ENCODE data around the gene CCDC146.
"Not testable (repeated sequence)": the region's sequence is repeated elsewhere in the genome, so short reads cannot be mapped to it uniquely, and the experiment has no call there.

The CCDC146 gene

GRCh38 chr7:77121860-77122681 lies at the start of gene CCDC146:
Gene CCDC146 (plus strand): TSS chr7:77122615. CDS start chr7:77167669, 45,054 bp downstream.
- H3K27me3 ChIP-seq; H3K36me3 ChIP-seq; H4K20me1 ChIP-seq; H3K9me3 ChIP-seq (replicated peaks in 1 of 11): not testable (repeated sequence)
- H3K9ac ChIP-seq: peak within 1 kb of the TSS; percentile 63 to 79 (median 73)
- H3K4me2 ChIP-seq: peak within 1 kb of the TSS; percentile 85 to 97 (median 89)
- peak within 1 kb of the TSS; percentile 64 to 80 (median 72) for H3K4me3 ChIP-seq
- H3K4me1 ChIP-seq: peaks cover 6 to 20% (median 9%) of the 10 kb centered on the region in 10 experiments; a peak in 17 of 20 replicates
- H3K27ac ChIP-seq: peak within 1 kb of the TSS in 9 of 11 experiments; percentile 37 to 72 (median 49); a peak in 13 of 22 replicates

GRCh38 chr7:77074786-77075396 lies 47.5 kb upstream of the CCDC146 start:
- not testable (repeated sequence) for H3K36me3 ChIP-seq, H4K20me1 ChIP-seq, H3K4me1 ChIP-seq, H3K4me3 ChIP-seq, H3K9ac ChIP-seq, H3K27me3 ChIP-seq, H3K4me2 ChIP-seq, H3K27ac ChIP-seq
- peaks cover 0 to 10% (median 0%) of the 10 kb centered on the region in 11 experiments; a peak in 2 of 22 replicates for H3K9me3 ChIP-seq (replicated peaks in 1 of 11)

DNA sequence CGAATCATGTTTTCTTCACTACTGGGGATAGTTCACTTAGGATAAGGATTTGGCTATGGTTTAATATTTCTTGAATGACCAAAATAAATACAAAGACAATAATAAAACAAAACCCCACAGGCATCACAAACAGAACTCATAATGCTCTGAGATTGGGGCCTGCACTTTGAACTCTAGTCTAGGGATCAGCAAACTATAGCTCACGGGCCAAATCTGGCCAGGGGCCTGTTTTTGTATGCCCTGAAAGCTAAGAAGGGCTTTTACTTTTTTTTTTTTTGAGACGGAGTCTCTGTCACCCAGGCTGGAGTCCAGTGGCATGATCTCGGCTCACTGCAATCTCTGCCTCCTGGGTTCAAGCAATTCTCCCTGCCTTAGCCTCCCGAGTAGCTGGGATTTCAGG lies 45.4 kb upstream of the CCDC146 start:
- H4K20me1 ChIP-seq, H3K4me1 ChIP-seq, H3K36me3 ChIP-seq, H3K4me3 ChIP-seq, H3K27me3 ChIP-seq, H3K4me2 ChIP-seq, H3K9ac ChIP-seq, H3K27ac ChIP-seq: not testable (repeated sequence)
- H3K9me3 ChIP-seq (replicated peaks in 1 of 11): peaks cover 0 to 10% (median 0%) of the 10 kb centered on the region in 11 experiments; a peak in 2 of 22 replicates

DNA sequence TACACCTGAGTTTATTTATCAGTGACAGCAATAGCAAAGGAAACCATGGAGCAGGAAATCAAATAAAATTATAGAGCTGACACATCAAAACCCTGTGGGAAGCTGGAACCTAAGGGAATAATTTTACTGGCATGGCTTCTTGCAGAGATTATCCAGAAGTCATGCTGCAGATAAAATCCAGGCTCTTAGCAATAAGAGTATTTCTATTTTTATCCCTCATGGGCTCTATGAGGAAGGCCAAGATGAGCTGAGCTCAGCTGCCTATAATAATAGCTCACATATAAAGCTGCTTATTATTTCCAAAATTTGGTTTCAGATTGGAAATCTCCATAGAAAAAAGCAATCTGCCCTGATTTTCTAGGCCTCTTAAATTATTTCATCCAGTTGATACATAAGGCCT lies 43.3 kb upstream of the CCDC146 start:
- H3K9ac ChIP-seq; H4K20me1 ChIP-seq; H3K36me3 ChIP-seq; H3K27me3 ChIP-seq; H3K4me1 ChIP-seq; H3K27ac ChIP-seq; H3K4me3 ChIP-seq; H3K9me3 ChIP-seq (replicated peaks in 1 of 11); H3K4me2 ChIP-seq: not testable (repeated sequence)

DNA sequence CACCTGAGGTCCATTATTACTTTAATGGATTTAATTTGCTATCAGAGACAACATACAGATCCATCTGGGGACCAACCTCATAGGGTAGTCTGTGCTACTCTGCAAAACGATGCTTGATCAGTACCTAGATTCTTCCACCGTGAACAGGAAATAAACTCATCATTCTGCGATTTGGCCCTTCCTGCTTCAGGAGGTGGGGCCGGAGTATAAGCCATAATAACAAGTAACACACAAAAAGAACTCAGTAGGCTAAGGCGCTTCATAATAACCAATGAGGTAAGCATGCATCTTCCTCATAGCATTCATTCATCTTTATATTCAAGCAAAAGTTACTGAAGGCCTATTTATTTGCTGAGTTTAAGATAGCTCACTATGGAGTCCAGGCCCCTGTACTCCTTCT lies 42.8 kb upstream of the CCDC146 start:
- not testable (repeated sequence) for H3K9ac ChIP-seq; H3K4me1 ChIP-seq; H3K27me3 ChIP-seq; H3K36me3 ChIP-seq; H4K20me1 ChIP-seq; H3K9me3 ChIP-seq (replicated peaks in 1 of 11); H3K4me3 ChIP-seq; H3K4me2 ChIP-seq; H3K27ac ChIP-seq

GRCh38 chr7:77080236-77080635 lies 42.2 kb upstream of the CCDC146 start:
- not testable (repeated sequence) for H3K36me3 ChIP-seq; H3K27me3 ChIP-seq; H3K4me3 ChIP-seq; H3K27ac ChIP-seq; H3K9ac ChIP-seq; H3K4me2 ChIP-seq; H3K4me1 ChIP-seq; H3K9me3 ChIP-seq (replicated peaks in 1 of 11); H4K20me1 ChIP-seq

- not testable (repeated sequence) for H3K4me2 ChIP-seq; H3K4me3 ChIP-seq; H3K27ac ChIP-seq; H3K36me3 ChIP-seq; H3K27me3 ChIP-seq; H3K9ac ChIP-seq; H3K9me3 ChIP-seq (replicated peaks in 1 of 11); H4K20me1 ChIP-seq; H3K4me1 ChIP-seq
Observed at GRCh38 chr7:77082192-77082591, 40.2 kb upstream of the CCDC146 start.

- not testable (repeated sequence) for H4K20me1 ChIP-seq, H3K4me1 ChIP-seq, H3K4me2 ChIP-seq, H3K27me3 ChIP-seq, H3K4me3 ChIP-seq, H3K27ac ChIP-seq, H3K9ac ChIP-seq
- peaks cover 0 to 15% (median 9%) of the 10 kb centered on the region in 11 experiments; a peak in 13 of 22 replicates for H3K36me3 ChIP-seq
- H3K9me3 ChIP-seq (replicated peaks in 1 of 11): peaks cover 8 to 12% (median 10%) of the 10 kb centered on the region in 11 experiments; a peak in 18 of 22 replicates
Observed at GRCh38 chr7:77092301-77092700, 30.1 kb upstream of the CCDC146 start.

DNA sequence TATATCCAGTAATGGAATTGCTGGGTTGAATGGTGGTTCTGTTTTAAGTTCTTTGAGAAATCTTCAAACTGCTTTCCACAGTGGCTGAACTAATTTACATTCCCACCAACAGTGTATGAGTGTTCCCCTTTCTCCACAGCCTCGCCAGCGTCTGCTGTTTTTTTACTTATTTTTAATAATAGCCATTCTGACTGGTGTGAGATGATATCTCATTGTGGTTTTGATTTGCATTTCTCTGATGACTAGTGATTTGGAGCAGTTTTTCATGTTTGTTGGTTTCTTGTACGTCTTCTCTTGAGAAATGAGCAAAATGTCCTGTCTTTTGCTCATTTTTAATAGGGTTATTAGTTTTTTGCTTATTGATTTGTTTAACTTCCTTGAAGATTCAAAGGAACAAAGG lies 21.9 kb upstream of the CCDC146 start:
- H3K36me3 ChIP-seq; H3K9me3 ChIP-seq (replicated peaks in 1 of 11); H3K9ac ChIP-seq; H3K27ac ChIP-seq; H3K4me3 ChIP-seq; H4K20me1 ChIP-seq; H3K27me3 ChIP-seq; H3K4me2 ChIP-seq; H3K4me1 ChIP-seq: not testable (repeated sequence)

GRCh38 chr7:77101187-77101586 lies 21.2 kb upstream of the CCDC146 start:
- not testable (repeated sequence) for H3K4me2 ChIP-seq; H3K4me1 ChIP-seq; H3K4me3 ChIP-seq; H3K9me3 ChIP-seq (replicated peaks in 1 of 11); H3K36me3 ChIP-seq; H3K9ac ChIP-seq; H3K27me3 ChIP-seq; H4K20me1 ChIP-seq; H3K27ac ChIP-seq

DNA sequence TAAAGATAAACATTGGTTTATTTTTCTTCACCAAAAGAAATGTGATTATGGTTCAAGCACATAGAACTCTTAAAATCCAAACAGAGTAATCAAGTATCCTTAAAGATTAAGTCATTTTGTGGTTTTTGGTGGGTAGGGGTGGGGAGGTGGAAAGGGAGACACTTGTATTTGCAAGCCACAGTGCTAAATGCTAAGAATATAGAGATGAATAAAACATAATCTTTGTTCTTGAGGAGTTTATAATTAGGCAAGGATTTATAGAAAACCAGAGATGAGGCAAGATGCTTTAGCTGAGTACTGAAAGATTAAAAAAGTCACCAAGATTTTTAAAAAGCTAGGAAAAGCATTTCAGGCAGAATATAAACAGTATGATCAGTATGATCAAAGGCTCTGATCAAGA lies 19.7 kb upstream of the CCDC146 start:
- not testable (repeated sequence) for H4K20me1 ChIP-seq; H3K36me3 ChIP-seq; H3K9ac ChIP-seq; H3K4me1 ChIP-seq; H3K9me3 ChIP-seq (replicated peaks in 1 of 11); H3K27me3 ChIP-seq; H3K4me2 ChIP-seq; H3K27ac ChIP-seq; H3K4me3 ChIP-seq

GRCh38 chr7:77105904-77106303 lies 16.5 kb upstream of the CCDC146 start:
- not testable (repeated sequence) for H4K20me1 ChIP-seq; H3K9ac ChIP-seq; H3K27me3 ChIP-seq; H3K36me3 ChIP-seq; H3K4me1 ChIP-seq; H3K27ac ChIP-seq; H3K9me3 ChIP-seq (replicated peaks in 1 of 11); H3K4me3 ChIP-seq; H3K4me2 ChIP-seq

GRCh38 chr7:77107659-77108058 lies 14.8 kb upstream of the CCDC146 start:
- H4K20me1 ChIP-seq; H3K9ac ChIP-seq; H3K36me3 ChIP-seq; H3K4me3 ChIP-seq; H3K4me2 ChIP-seq; H3K4me1 ChIP-seq; H3K27ac ChIP-seq; H3K9me3 ChIP-seq (replicated peaks in 1 of 11); H3K27me3 ChIP-seq: not testable (repeated sequence)

DNA sequence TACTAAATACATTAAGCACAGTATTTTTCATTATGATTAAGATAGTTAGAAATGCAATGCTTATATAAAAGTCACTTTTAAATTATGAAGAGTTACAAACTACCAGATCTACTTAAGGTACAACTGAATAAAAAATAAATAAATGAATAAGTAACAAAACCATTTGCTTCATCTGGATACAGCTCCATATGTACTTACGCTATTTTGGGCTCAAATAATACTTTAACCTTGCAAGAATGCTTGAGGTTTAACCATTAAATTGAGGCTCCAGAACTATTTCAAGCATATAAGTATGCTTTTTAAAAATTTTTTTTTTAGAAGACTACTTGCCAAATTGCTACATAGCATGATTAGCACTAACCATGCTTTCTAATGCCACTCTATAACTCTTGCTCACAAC lies 14.1 kb upstream of the CCDC146 start:
- H3K4me2 ChIP-seq; H3K4me3 ChIP-seq; H3K9me3 ChIP-seq (replicated peaks in 1 of 11); H4K20me1 ChIP-seq; H3K36me3 ChIP-seq; H3K9ac ChIP-seq; H3K27me3 ChIP-seq; H3K27ac ChIP-seq; H3K4me1 ChIP-seq: not testable (repeated sequence)

All from BLaER1 treated with 17β-estradiol and CSF1 and Interleukin-3, amounts not matched to agents 10 nM and 100 nM (cell line).